ENCODE results near the gene MOB1A. TPM values are rescaled to one million over a fixed set of nuclear protein-coding genes. Genes with fewer than 3 reads are reported as not detected.
"Not testable (repeated sequence)": the region's sequence is repeated elsewhere in the genome, so short reads cannot be mapped to it uniquely, and the experiment has no call there.

The MOB1A gene
- total and polyA plus RNA-seq, 7 donors: 13.6 to 71.2 (median 28.8) TPM

DNA sequence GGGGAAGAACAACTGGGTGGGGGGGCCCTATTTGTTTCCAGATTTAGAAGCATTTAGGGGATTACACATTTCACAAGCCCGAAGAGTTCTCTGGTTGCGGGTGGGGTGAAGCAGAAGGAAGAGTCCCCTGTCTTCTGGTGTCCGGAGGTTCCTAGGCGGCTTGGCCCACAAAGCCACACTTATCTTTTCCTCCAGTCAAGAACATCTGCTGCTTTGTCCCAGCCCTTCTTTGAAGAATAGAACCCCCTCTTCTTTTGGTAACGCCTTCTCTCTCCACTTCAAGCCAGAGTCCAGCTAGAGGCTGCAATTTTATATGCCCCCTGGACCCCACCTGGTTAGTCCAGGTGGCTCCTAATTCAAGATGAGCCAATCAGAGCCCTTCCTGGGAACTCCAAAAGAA is 46.8 kb downstream of the MOB1A start:
- H3K4me3 ChIP-seq: no peak overlapping the region
- H3K36me3 ChIP-seq (ENCODE audit: insufficient read depth in 1 of 2, low read depth in 1 of 2): peaks cover 0 to 27% of the 10 kb centered on the region in 2 donors
- intact Hi-C loops (cut with DNase I): no loop called here
- no peak overlapping the region for H3K27ac ChIP-seq
- TF ChIP-seq, protein P1, sequence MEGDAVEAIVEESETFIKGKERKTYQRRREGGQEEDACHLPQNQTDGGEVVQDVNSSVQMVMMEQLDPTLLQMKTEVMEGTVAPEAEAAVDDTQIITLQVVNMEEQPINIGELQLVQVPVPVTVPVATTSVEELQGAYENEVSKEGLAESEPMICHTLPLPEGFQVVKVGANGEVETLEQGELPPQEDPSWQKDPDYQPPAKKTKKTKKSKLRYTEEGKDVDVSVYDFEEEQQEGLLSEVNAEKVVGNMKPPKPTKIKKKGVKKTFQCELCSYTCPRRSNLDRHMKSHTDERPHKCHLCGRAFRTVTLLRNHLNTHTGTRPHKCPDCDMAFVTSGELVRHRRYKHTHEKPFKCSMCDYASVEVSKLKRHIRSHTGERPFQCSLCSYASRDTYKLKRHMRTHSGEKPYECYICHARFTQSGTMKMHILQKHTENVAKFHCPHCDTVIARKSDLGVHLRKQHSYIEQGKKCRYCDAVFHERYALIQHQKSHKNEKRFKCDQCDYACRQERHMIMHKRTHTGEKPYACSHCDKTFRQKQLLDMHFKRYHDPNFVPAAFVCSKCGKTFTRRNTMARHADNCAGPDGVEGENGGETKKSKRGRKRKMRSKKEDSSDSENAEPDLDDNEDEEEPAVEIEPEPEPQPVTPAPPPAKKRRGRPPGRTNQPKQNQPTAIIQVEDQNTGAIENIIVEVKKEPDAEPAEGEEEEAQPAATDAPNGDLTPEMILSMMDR (IDR thresholded peaks at IDR 0.05): no peak
- H3K4me1 ChIP-seq: no peaks in the 10 kb centered on the region
- H3K27me3 ChIP-seq (ENCODE audit: insufficient read depth in 3 of 3, low read length in 2 of 3): peaks cover 0 to 19% (median 7%) of the 10 kb centered on the region in 3 donors
- ATAC-seq (no peak), DNase-seq (no peak)
- 92 to 96% (median 94%) methylated on average over 5 of the region's 5 CpGs for WGBS, 3 donors
- no peaks in the 10 kb centered on the region for H3K9me3 ChIP-seq

DNA sequence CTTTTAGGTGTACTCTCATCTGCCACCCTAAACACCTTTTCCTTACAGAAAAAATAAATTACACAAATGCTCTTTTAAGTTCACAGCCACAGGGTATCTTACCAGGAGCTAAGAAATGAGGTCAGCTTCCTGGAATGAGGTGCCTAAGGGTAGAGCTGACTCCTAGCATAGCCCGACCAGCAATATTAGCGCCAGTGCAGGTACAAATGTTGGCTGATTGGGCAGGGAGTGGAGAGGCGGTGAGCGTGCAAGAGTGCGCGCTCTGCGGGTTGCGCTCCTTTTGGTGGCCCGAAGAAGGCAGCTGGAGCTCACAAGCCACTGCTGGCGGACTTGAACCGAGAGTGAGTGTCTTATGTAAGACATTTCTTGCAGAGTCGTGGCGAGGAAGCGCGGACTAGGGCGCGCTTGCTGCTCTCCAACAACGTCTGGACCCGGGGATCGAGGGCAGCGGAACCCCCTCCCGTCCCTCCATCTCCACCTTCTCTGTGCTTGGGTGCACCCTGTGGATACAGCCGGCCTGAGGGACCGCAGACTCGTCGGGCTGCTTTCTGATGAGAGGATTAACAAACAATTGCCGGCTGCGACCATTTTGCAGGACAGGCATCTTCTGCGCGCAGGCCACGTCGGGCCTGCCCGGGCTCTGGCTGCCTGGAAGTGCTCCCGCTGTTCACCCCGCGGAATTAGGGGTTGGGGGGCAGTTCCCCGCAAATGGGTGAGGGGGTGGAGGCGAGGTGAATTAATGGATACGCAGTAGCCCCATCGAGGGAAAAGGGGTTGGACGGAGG is 48.3 kb downstream of the MOB1A start:
- no peak for ATAC-seq

DNA sequence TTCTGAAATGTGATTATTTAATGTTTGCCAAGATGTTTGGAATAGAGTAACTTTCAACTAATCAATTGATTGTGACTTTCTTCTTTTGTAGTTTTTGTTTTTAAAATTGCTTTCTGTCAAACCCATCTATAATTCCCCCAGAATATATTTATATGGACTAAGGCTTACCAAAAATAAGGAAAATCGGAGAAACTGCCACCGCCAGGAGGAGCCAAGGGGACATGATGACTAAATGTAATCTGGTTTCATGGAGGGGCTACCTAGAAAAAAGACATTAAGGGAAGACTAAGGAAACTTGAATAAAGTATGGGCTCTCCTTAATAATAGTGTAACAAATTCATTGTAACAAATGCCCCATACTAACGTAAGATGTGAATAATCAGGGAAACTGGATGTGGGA is 50.5 kb downstream of the MOB1A start:
- H3K9me3 ChIP-seq: no peaks in the 10 kb centered on the region
- DNase-seq: no peak
- intact Hi-C loops (cut with DNase I): no loop called here
- no peaks in the 10 kb centered on the region for H3K4me1 ChIP-seq
- ATAC-seq: no peak
- peaks cover 0 to 19% (median 7%) of the 10 kb centered on the region in 3 donors for H3K27me3 ChIP-seq (ENCODE audit: insufficient read depth in 3 of 3, low read length in 2 of 3)
- peaks cover 0 to 2% of the 10 kb centered on the region in 2 donors for H3K36me3 ChIP-seq (ENCODE audit: insufficient read depth in 1 of 2, low read depth in 1 of 2)
- no peak overlapping the region for H3K4me3 ChIP-seq
- TF ChIP-seq, protein P1 (IDR thresholded peaks at IDR 0.05): no peak
- H3K27ac ChIP-seq: no peak overlapping the region
- 75 to 81% (median 76%) methylated on average over 3 of the region's 3 CpGs for WGBS, 3 donors

More for the DNA sequence above, 48.3 kb downstream of the MOB1A start:
- WGBS, 3 donors: 31 to 51% (median 40%) methylated on average over 41 of the region's 41 CpGs
- H3K4me1 ChIP-seq: no peaks in the 10 kb centered on the region
- TF ChIP-seq, protein P1 (IDR thresholded peaks at IDR 0.05): no peak
- intact Hi-C loops (cut with DNase I): no loop called here
- no peaks in the 10 kb centered on the region for H3K9me3 ChIP-seq
- peaks cover 0 to 22% of the 10 kb centered on the region in 2 donors for H3K36me3 ChIP-seq (ENCODE audit: insufficient read depth in 1 of 2, low read depth in 1 of 2)
- no peak for DNase-seq
- no peak overlapping the region for H3K27ac ChIP-seq
- H3K4me3 ChIP-seq: no peak overlapping the region
- peaks cover 0 to 19% (median 7%) of the 10 kb centered on the region in 3 donors for H3K27me3 ChIP-seq (ENCODE audit: insufficient read depth in 3 of 3, low read length in 2 of 3)

DNA sequence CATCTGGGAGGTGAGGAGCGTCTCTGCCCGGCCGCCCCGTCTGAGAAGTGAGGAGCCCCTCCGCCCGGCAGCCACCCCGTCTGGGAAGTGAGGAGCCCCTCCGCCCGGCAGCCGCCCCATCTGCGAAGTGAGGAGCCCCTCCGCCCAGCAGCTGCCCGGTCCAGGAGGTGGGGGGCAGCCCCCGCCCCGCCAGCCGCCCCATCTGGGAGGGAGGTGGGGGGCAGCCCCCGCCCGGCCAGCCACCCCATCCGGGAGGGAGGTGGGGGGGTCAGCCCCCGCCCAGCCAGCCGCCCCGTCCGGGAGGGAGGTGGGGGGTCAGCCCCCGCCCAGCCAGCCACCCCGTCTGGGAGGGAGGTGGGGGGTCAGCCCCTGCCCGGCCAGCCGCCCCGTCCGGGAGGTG is 54.7 kb downstream of the MOB1A start:
- H3K4me3 ChIP-seq; H3K4me1 ChIP-seq; ATAC-seq; DNase-seq; H3K27me3 ChIP-seq (ENCODE audit: insufficient read depth in 3 of 3, low read length in 2 of 3); intact Hi-C loops (cut with DNase I); H3K27ac ChIP-seq; H3K36me3 ChIP-seq (ENCODE audit: insufficient read depth in 1 of 2, low read depth in 1 of 2): not testable (repeated sequence)
- H3K9me3 ChIP-seq: peaks cover 11% of the 10 kb centered on the region
- 94 to 98% (median 98%) methylated on average over 15 to 29 of the region's 29 CpGs for WGBS, 3 donors

DNA sequence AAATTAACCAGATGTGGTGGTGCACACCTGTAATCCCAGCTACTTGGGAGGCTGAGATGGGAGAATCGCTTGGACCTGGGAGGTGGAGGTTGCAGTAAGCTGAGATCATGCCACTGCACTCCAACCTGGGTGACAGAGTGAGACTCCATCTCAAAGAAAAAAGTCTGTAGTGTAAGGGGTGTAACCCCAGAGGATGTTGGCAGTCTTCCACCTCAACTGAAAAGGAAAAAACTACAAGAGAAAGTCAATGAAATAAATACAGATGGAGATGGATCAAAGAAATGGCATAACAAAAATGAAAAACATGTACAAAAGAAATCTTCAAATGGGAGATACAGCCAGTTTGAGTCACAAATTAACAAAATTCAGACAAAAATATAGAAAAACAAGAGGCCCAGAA is 56.8 kb downstream of the MOB1A start:
- ATAC-seq; H3K36me3 ChIP-seq (ENCODE audit: insufficient read depth in 1 of 2, low read depth in 1 of 2); H3K4me1 ChIP-seq; H3K27me3 ChIP-seq (ENCODE audit: insufficient read depth in 3 of 3, low read length in 2 of 3); H3K27ac ChIP-seq; DNase-seq; H3K4me3 ChIP-seq: not testable (repeated sequence)
- WGBS, 3 donors: 94 to 100% (median 94%) methylated on average over 1 of the region's 1 CpG
- H3K9me3 ChIP-seq: peaks cover 11% of the 10 kb centered on the region
- intact Hi-C loops (cut with DNase I): loop anchor here in 1 of 2 donors (2.0 kb wide), 1 partner anchor 27 kb away; no protein-coding TSS in a partner anchor
